H9 (cell line): ENCODE results near the gene TRIM38. TPM values are rescaled to one million over a fixed set of nuclear protein-coding genes. Genes with fewer than 3 reads are reported as not detected.
"Not testable (repeated sequence)": the region's sequence is repeated elsewhere in the genome, so short reads cannot be mapped to it uniquely, and the experiment has no call there.

Experiments used
- DNase-seq: peaks from one replicate; pipeline ENCODE4 v3.0.0-alpha.2; 2017
- H2AFZ ChIP-seq: one replicate; pipeline ENCODE4 v1.6.1; 2013; ENCODE audit warnings: mild to moderate bottlenecking, low read length, control low read depth, moderate library complexity
- H2AK5ac ChIP-seq: 2 replicates; pipeline ENCODE4 v1.6.1; 2013; ENCODE audit warnings: low read length, control low read depth, mixed read lengths; ENCODE audit not compliant: insufficient read length
- H2BK120ac ChIP-seq: one replicate; pipeline ENCODE4 v1.6.1; 2013; ENCODE audit warnings: low read depth, mild to moderate bottlenecking, low read length, control low read depth, inconsistent platforms; ENCODE audit not compliant: poor library complexity, severe bottlenecking
- H2BK12ac ChIP-seq: 2 replicates; pipeline ENCODE4 v1.6.1; 2013; ENCODE audit warnings: low read length, control low read depth, mixed read lengths, low read depth; ENCODE audit not compliant: insufficient read length
- H2BK15ac ChIP-seq: 2 replicates; pipeline ENCODE4 v1.6.1; 2013; ENCODE audit warnings: low read depth, low read length, control low read depth
- H2BK20ac ChIP-seq: one replicate; pipeline ENCODE4 v1.6.1; 2013; ENCODE audit warnings: low read depth, mild to moderate bottlenecking, low read length, control low read depth, inconsistent platforms; ENCODE audit not compliant: poor library complexity, severe bottlenecking
- H2BK5ac ChIP-seq: 2 replicates; pipeline ENCODE4 v1.6.1; 2013; ENCODE audit warnings: low read length, control low read depth, mixed read lengths; ENCODE audit not compliant: insufficient read length
- H3K14ac ChIP-seq: 2 replicates; pipeline ENCODE4 v1.6.1; 2013; ENCODE audit warnings: low read length, control low read depth; ENCODE audit not compliant: insufficient read depth
- H3K18ac ChIP-seq: 2 replicates; pipeline ENCODE4 v1.6.1; 2013; ENCODE audit warnings: low read depth, mild to moderate bottlenecking, mixed read lengths, low read length, control low read depth; ENCODE audit not compliant: insufficient read length
- H3K23ac ChIP-seq: 2 replicates; pipeline ENCODE4 v1.6.1; 2013; ENCODE audit warnings: low read length, control low read depth, mixed read lengths, low read depth; ENCODE audit not compliant: insufficient read length
- H3K23me2 ChIP-seq: 2 replicates; pipeline ENCODE4 v1.6.1; 2013; ENCODE audit warnings: low read depth, mild to moderate bottlenecking, mixed read lengths, low read length, control low read depth; ENCODE audit not compliant: insufficient read length, poor library complexity, severe bottlenecking
- H3K27ac ChIP-seq: 2 replicates; pipeline ENCODE4 v1.5.1; 2013; ENCODE audit warnings: low read length, control low read depth, mixed read lengths, low read depth; ENCODE audit not compliant: insufficient read length
- H3K27me3 ChIP-seq: 2 replicates; pipeline ENCODE4 v1.6.1; 2013; ENCODE audit warnings: low read length, control low read depth, inconsistent platforms; ENCODE audit not compliant: insufficient read depth
- H3K4ac ChIP-seq: 2 replicates; pipeline ENCODE4 v1.6.1; 2013; ENCODE audit warnings: low read depth, mild to moderate bottlenecking, control low read depth, inconsistent platforms, low read length, moderate library complexity
- H3K4me1 ChIP-seq: 2 replicates; pipeline ENCODE4 v1.6.1; 2013; ENCODE audit warnings: low read length, control low read depth, inconsistent platforms; ENCODE audit not compliant: insufficient read depth
- H3K4me2 ChIP-seq: 2 replicates; pipeline ENCODE4 v1.6.1; 2013; ENCODE audit warnings: low read length, control low read depth, mixed read lengths; ENCODE audit not compliant: insufficient read length, insufficient read depth
- H3K56ac ChIP-seq: 2 replicates; pipeline ENCODE4 v1.6.1; 2013; ENCODE audit warnings: low read depth, mild to moderate bottlenecking, mixed read lengths, low read length, control low read depth; ENCODE audit not compliant: insufficient read length
- H3K79me1 ChIP-seq: 2 replicates; pipeline ENCODE4 v1.6.1; 2013; ENCODE audit warnings: low read depth, mild to moderate bottlenecking, moderate library complexity, low read length, control low read depth, inconsistent platforms; ENCODE audit not compliant: insufficient read depth, poor library complexity, severe bottlenecking
- H3K79me2 ChIP-seq: 2 replicates; pipeline ENCODE4 v1.6.1; 2013; ENCODE audit warnings: low read length, control low read depth, inconsistent platforms; ENCODE audit not compliant: insufficient read depth
- H3K9ac ChIP-seq: 2 replicates; pipeline ENCODE4 v1.6.1; 2013; ENCODE audit warnings: low read length, control low read depth, mixed read lengths; ENCODE audit not compliant: insufficient read length; ENCODE audit errors: extremely low read depth
- H3K9me3 ChIP-seq: one replicate; pipeline ENCODE4 v1.6.1; 2013; ENCODE audit warnings: low read depth, low read length, inconsistent platforms; ENCODE audit not compliant: control insufficient read depth
- H3T11ph ChIP-seq: one replicate; pipeline ENCODE4 v1.6.1; 2013; ENCODE audit warnings: mild to moderate bottlenecking, low read length, control low read depth, inconsistent platforms
- H4K20me1 ChIP-seq: one replicate; pipeline ENCODE4 v1.6.1; 2013; ENCODE audit not compliant: control insufficient read depth, insufficient read length, insufficient read depth
- H4K5ac ChIP-seq: 2 replicates; pipeline ENCODE4 v1.6.1; 2013; ENCODE audit warnings: low read depth, mild to moderate bottlenecking, mixed read lengths, low read length, control low read depth; ENCODE audit not compliant: insufficient read length
- H4K8ac ChIP-seq: replicated peaks from 2 replicates; pipeline ENCODE4 v1.6.1; 2013; ENCODE audit warnings: low read length, control low read depth, mixed read lengths, low read depth; ENCODE audit not compliant: insufficient read length
- H4K91ac ChIP-seq: 2 replicates; pipeline ENCODE4 v1.6.1; 2013; ENCODE audit warnings: low read depth, mild to moderate bottlenecking, moderate library complexity, mixed read lengths, low read length, control low read depth; ENCODE audit not compliant: insufficient read length
- H3K27ac Mint-ChIP-seq, 3 experiments: 2 replicates in 2 of 3; 3 replicates in 1 of 3; pipeline ENCODE4 v1.8.0; 2020 to 2021; ENCODE audit warnings: mixed read lengths in 3 of 3, mild to moderate bottlenecking in 1 of 3, moderate library complexity in 1 of 3
- H3K27me3 Mint-ChIP-seq: 2 replicates; pipeline ENCODE4 v1.8.0; 2021; ENCODE audit warnings: low read depth, mild to moderate bottlenecking, moderate library complexity, mixed read lengths
- H3K36me3 Mint-ChIP-seq, 3 experiments: 2 replicates in 2 of 3; 3 replicates in 1 of 3; pipeline ENCODE4 v1.8.0; 2020 to 2021; ENCODE audit warnings: low read depth in 3 of 3, mixed read lengths in 3 of 3; ENCODE audit not compliant: insufficient read depth in 1 of 3
- H3K4me1 Mint-ChIP-seq, 2 experiments: 2 replicates each; pipeline ENCODE4 v1.8.0; 2020; ENCODE audit warnings: mixed read lengths in 2 of 2
- H3K4me3 Mint-ChIP-seq, 2 experiments: 2 replicates in 1 of 2; 3 replicates in 1 of 2; pipeline ENCODE4 v1.8.0; 2020 to 2021; ENCODE audit warnings: mild to moderate bottlenecking in 2 of 2, mixed read lengths in 2 of 2, moderate library complexity in 1 of 2
- H3K9me3 Mint-ChIP-seq, 2 experiments: 2 replicates in 1 of 2; 3 replicates in 1 of 2; pipeline ENCODE4 v1.8.0; 2020; ENCODE audit warnings: mild to moderate bottlenecking in 2 of 2, mixed read lengths in 2 of 2, moderate library complexity in 1 of 2
- CTCF ChIP-seq: fragments of 200-600 bp; sonication (generic); conservative IDR thresholded peaks from 3 replicates; pipeline ENCODE4 v1.8.0; 2021; ENCODE audit warnings: antibody characterized with exemption, mild to moderate bottlenecking
- WGBS: extraction: QIAGEN DNeasy Blood & Tissue Kit; methylation state at CpG from one replicate; pipeline ENCODE4 v1.1.7; 2013; ENCODE audit warnings: missing lambda C conversion rate, low lambda C conversion rate, mixed read lengths; ENCODE audit not compliant: insufficient read length; ENCODE audit errors: extremely low coverage; 5-methylcytosine and 5-hydroxymethylcytosine counted together
- total RNA-seq: library from RNA; stranded (reverse); gene quantifications from 2 replicates; pipeline ENCODE4 v1.2.1, GENCODE V29; 2021

Gene TRIM38
- total RNA-seq, 1 experiment from 2014 or later, result 0.61 TPM

GRCh38 chr6:25946631-25947030 lies 16.0 kb upstream of the TRIM38 start:
- Mint-ChIP-seq H3K27me3 (no peaks in the 10 kb centered on the region), H3K27ac (no peak overlapping the region), H3K9me3 (peaks cover 12% of the 10 kb centered on the region in 2 experiments), H3K4me3 (no peak overlapping the region), H3K4me1 (no peaks in the 10 kb centered on the region), H3K36me3 (peaks cover 4 to 14% (median 10%) of the 10 kb centered on the region in 3 experiments; a peak in 6 of 7 replicates)
- Histone ChIP-seq H3K27ac (no peak overlapping the region), H3K23ac (no peak overlapping the region), H4K8ac (no peak overlapping the region), H3K14ac (no peak overlapping the region), H2BK120ac (no peak overlapping the region), H3K4me1 (no peaks in the 10 kb centered on the region), H3K56ac (no peak overlapping the region), H2BK12ac (no peak overlapping the region), H4K5ac (no peak overlapping the region), H4K91ac (no peak overlapping the region), H3K18ac (no peak overlapping the region), H2AK5ac (no peak overlapping the region), H3K4me2 (no peak overlapping the region), H3K27me3 (no peaks in the 10 kb centered on the region), H2AFZ (no peak overlapping the region), H4K20me1 (no peaks in the 10 kb centered on the region), H3K79me2 (no peaks in the 10 kb centered on the region), H2BK5ac (no peak overlapping the region), H2BK15ac (no peak overlapping the region), H3K9ac (no peak overlapping the region), H3K9me3 (no peaks in the 10 kb centered on the region), H3K4ac (no peak overlapping the region), H3K23me2 (no peaks in the 10 kb centered on the region), H3K79me1 (no peaks in the 10 kb centered on the region), H2BK20ac (no peak overlapping the region), H3T11ph (no peak overlapping the region)
- TF ChIP-seq CTCF, result no peak
- DNase-seq, result no peak
- no CpG with 5 or more reads among the region's 2 CpGs for WGBS

GRCh38 chr6:25947492-25947891 lies 15.1 kb upstream of the TRIM38 start:
- H3K9me3 ChIP-seq, H3K56ac ChIP-seq, H2BK20ac ChIP-seq, H3K4ac ChIP-seq, H3K4me1 ChIP-seq, H3K27me3 Mint-ChIP-seq, H4K91ac ChIP-seq, H2AFZ ChIP-seq, H3K14ac ChIP-seq, H3K4me3 Mint-ChIP-seq, H3K79me1 ChIP-seq, H3T11ph ChIP-seq, H4K8ac ChIP-seq, H3K23ac ChIP-seq, H3K27me3 ChIP-seq, H3K27ac ChIP-seq, H3K27ac Mint-ChIP-seq, H3K4me2 ChIP-seq, H2BK5ac ChIP-seq, H2BK120ac ChIP-seq, H2BK12ac ChIP-seq, H3K9ac ChIP-seq, DNase-seq, H2AK5ac ChIP-seq, H3K79me2 ChIP-seq, H3K4me1 Mint-ChIP-seq, H3K23me2 ChIP-seq, H4K20me1 ChIP-seq, H2BK15ac ChIP-seq, H3K18ac ChIP-seq, H4K5ac ChIP-seq: not testable (repeated sequence)
- H3K9me3 Mint-ChIP-seq, result peaks cover 12% of the 10 kb centered on the region in 2 experiments
- no CpG with 5 or more reads among the region's 3 CpGs for WGBS
- H3K36me3 Mint-ChIP-seq, result peaks cover 4 to 14% (median 10%) of the 10 kb centered on the region in 3 experiments; a peak in 6 of 7 replicates
